ENCODE results near the gene RNF207. TPM values are rescaled to one million over a fixed set of nuclear protein-coding genes. Genes with fewer than 3 reads are reported as not detected.

The RNF207 gene
- total RNA-seq, 1 donor from 2014 or later = 3.1 TPM

- peaks cover 4% of the 10 kb centered on the region for H3K4me1 ChIP-seq
- DNase-seq (ENCODE audit: low spot score) = peak; percentile 74
- Mint-ChIP-seq H3K9me3 (no peaks in the 10 kb centered on the region), H3K36me3 (no peaks in the 10 kb centered on the region), H3K4me3 (peak overlapping the region; percentile 50), H3K27me3 (ENCODE audit: insufficient read depth, low read depth) (peaks cover 27% of the 10 kb centered on the region), H3K27ac (no peak overlapping the region), H3K4me1 (peaks cover 18% of the 10 kb centered on the region)
- peak overlapping the region; percentile 76 for H3K4me2 ChIP-seq
- peaks cover 3% of the 10 kb centered on the region for H3K79me2 ChIP-seq (ENCODE audit: low read depth)
- peaks cover 88% of the 10 kb centered on the region for H4K20me1 ChIP-seq (ENCODE audit: low read depth)
- peaks cover 46% of the 10 kb centered on the region for H3F3A ChIP-seq (ENCODE audit: low read depth)
- TF ChIP-seq EZH2 (IDR thresholded peaks at IDR 0.05) = peak; percentile 65
- no peak for TF ChIP-seq EZH2phosphoT487 (IDR thresholded peaks at IDR 0.05)
- no peak for TF ChIP-seq CTCF (IDR thresholded peaks at IDR 0.05)
- no peaks in the 10 kb centered on the region for H3K36me3 ChIP-seq
- no peaks in the 10 kb centered on the region for H3K9me3 ChIP-seq (ENCODE audit: low read depth)
- no peak overlapping the region for H2AFZ ChIP-seq (replicated peaks)
- peak overlapping the region; percentile 29 for H3K4me3 ChIP-seq
- H3K27me3 ChIP-seq = peaks cover 35% of the 10 kb centered on the region
- no peak overlapping the region for H3K9ac ChIP-seq
- H3K27ac ChIP-seq = no peak overlapping the region
Measured at GRCh38 chr1:6249739-6250689, 44.1 kb downstream of the RNF207 start.

- Histone ChIP-seq H3K9me3 (ENCODE audit: low read depth) (no peaks in the 10 kb centered on the region), H3F3A (ENCODE audit: low read depth) (peaks cover 35% of the 10 kb centered on the region), H3K36me3 (no peaks in the 10 kb centered on the region), H3K27me3 (peaks cover 35% of the 10 kb centered on the region), H3K4me1 (no peaks in the 10 kb centered on the region), H3K4me2 (no peak overlapping the region), H3K4me3 (no peak overlapping the region), H3K27ac (no peak overlapping the region), H3K9ac (no peak overlapping the region), H3K79me2 (ENCODE audit: low read depth) (no peaks in the 10 kb centered on the region), H2AFZ (replicated peaks) (no peak overlapping the region), H4K20me1 (ENCODE audit: low read depth) (peaks cover 91% of the 10 kb centered on the region)
- Mint-ChIP-seq H3K4me3 (no peak overlapping the region), H3K4me1 (peaks cover 16% of the 10 kb centered on the region), H3K27me3 (ENCODE audit: insufficient read depth, low read depth) (peaks cover 27% of the 10 kb centered on the region), H3K27ac (no peak overlapping the region), H3K9me3 (no peaks in the 10 kb centered on the region), H3K36me3 (no peaks in the 10 kb centered on the region)
- DNase-seq (ENCODE audit: low spot score) = no peak
- TF ChIP-seq EZH2 (IDR thresholded peaks at IDR 0.05) = no peak
- no peak for TF ChIP-seq EZH2phosphoT487 (IDR thresholded peaks at IDR 0.05)
- TF ChIP-seq CTCF (IDR thresholded peaks at IDR 0.05) = no peak
Measured at GRCh38 chr1:6251233-6251632, 45.3 kb downstream of the RNF207 start.

- TF ChIP-seq EZH2 (IDR thresholded peaks at IDR 0.05) (no peak), EZH2phosphoT487 (IDR thresholded peaks at IDR 0.05) (no peak), CTCF (IDR thresholded peaks at IDR 0.05) (no peak)
- Histone ChIP-seq H3K4me3 (no peak overlapping the region), H3K4me2 (no peak overlapping the region), H3K4me1 (no peaks in the 10 kb centered on the region), H3K27ac (no peak overlapping the region), H3F3A (ENCODE audit: low read depth) (peaks cover 30% of the 10 kb centered on the region), H3K79me2 (ENCODE audit: low read depth) (no peaks in the 10 kb centered on the region), H3K36me3 (no peaks in the 10 kb centered on the region), H3K9me3 (ENCODE audit: low read depth) (no peaks in the 10 kb centered on the region), H4K20me1 (ENCODE audit: low read depth) (peaks cover 92% of the 10 kb centered on the region), H3K27me3 (peaks cover 35% of the 10 kb centered on the region), H2AFZ (replicated peaks) (no peak overlapping the region), H3K9ac (no peak overlapping the region)
- H3K27ac Mint-ChIP-seq = no peak overlapping the region
- H3K4me1 Mint-ChIP-seq = peaks cover 14% of the 10 kb centered on the region
- H3K9me3 Mint-ChIP-seq = no peaks in the 10 kb centered on the region
- peaks cover 24% of the 10 kb centered on the region for H3K27me3 Mint-ChIP-seq (ENCODE audit: insufficient read depth, low read depth)
- no peak for DNase-seq (ENCODE audit: low spot score)
- no peak overlapping the region for H3K4me3 Mint-ChIP-seq
- H3K36me3 Mint-ChIP-seq = no peaks in the 10 kb centered on the region
Measured at GRCh38 chr1:6251681-6252373, 45.9 kb downstream of the RNF207 start.
